B cell (primary cell): Measurements from ENCODE around the gene VSTM2L. TPM values are rescaled to one million over a fixed set of nuclear protein-coding genes. Genes with fewer than 3 reads are reported as not detected.

Experiments
- ATAC-seq: fragments of 200-7000 bp; cut with Tn5 transposase; one replicate; pipeline ENCODE4 v1.10.0; 2021; ENCODE audit warnings: low read depth, mild to moderate bottlenecking, moderate number of reproducible peaks, moderate library complexity
- CTCF ChIA-PET: fragments of 350-600 bp; sonication (Branson Sonifier 250); formaldehyde crosslinking; loops from one replicate; lab custom pipeline; 2021; ENCODE audit warnings: antibody characterized with exemption, inconsistent platforms; lab: Charles Lee
- POLR2A ChIA-PET: fragments of 350-600 bp; sonication (Branson Sonifier 250); formaldehyde crosslinking; loops from one replicate; lab custom pipeline; 2021; ENCODE audit warnings: antibody characterized with exemption; lab: Charles Lee
- DNase-seq: peaks from one replicate; pipeline ENCODE4 v3.0.0; 2013
- H2AFZ ChIP-seq: 2 replicates; pipeline ENCODE4 v1.6.1; 2012; ENCODE audit warnings: mild to moderate bottlenecking, low read depth, low read length; ENCODE audit not compliant: insufficient read depth, poor library complexity, severe bottlenecking
- H3K27ac ChIP-seq, 2 donors: 1 replicate in 1 of 2; 2 replicates in 1 of 2; pipeline ENCODE4 v1.5.1; 2012 to 2013; ENCODE audit warnings: low read length in 2 of 2, mild to moderate bottlenecking in 2 of 2, moderate library complexity in 1 of 2
- H3K27me3 ChIP-seq, 4 experiments: fragments of 200-600 bp in 1 of 4; sonication (generic) in 1 of 4; replicated peaks in 1 of 4; 1 replicate in 2 of 4; 2 replicates in 2 of 4; pipeline versions ENCODE4 v1.6.1 to v1.7.0; 2013 to 2016; ENCODE audit warnings: low read length in 3 of 4, mild to moderate bottlenecking in 2 of 4, mixed read lengths in 1 of 4, moderate library complexity in 1 of 4; ENCODE audit not compliant: insufficient read depth in 4 of 4, control insufficient read depth in 3 of 4; ENCODE audit errors: control extremely low read depth in 1 of 4
- H3K36me3 ChIP-seq, 2 experiments: replicated peaks in 1 of 2; 1 replicate in 1 of 2; 2 replicates in 1 of 2; pipeline versions ENCODE4 v1.6.1 to v1.7.1; 2013; ENCODE audit warnings: low read length in 1 of 2; ENCODE audit not compliant: insufficient read depth in 2 of 2, control insufficient read depth in 1 of 2; ENCODE audit errors: control extremely low read depth in 1 of 2, extremely low read depth in 1 of 2
- H3K4me1 ChIP-seq, 2 donors: fragments of 200-600 bp in 1 of 2; sonication (generic) in 1 of 2; 1 replicate in 1 of 2; 2 replicates in 1 of 2; pipeline versions ENCODE4 v1.5.1 to v1.6.1; 2013 to 2017; ENCODE audit warnings: low read length in 2 of 2; ENCODE audit not compliant: control insufficient read depth in 2 of 2, insufficient read depth in 2 of 2
- H3K4me2 ChIP-seq: replicated peaks from 2 replicates; pipeline ENCODE3; 2012; ENCODE audit warnings: mild to moderate bottlenecking, low read depth, low read length; ENCODE audit not compliant: poor library complexity, severe bottlenecking
- H3K4me3 ChIP-seq, 5 experiments: fragments of 200-600 bp in 1 of 5; sonication (generic) in 1 of 5; 1 replicate in 3 of 5; 2 replicates in 2 of 5; pipeline versions ENCODE4 v1.5.1 to v1.7.0; 2011 to 2016; ENCODE audit warnings: low read length in 4 of 5, mild to moderate bottlenecking in 4 of 5, low read depth in 2 of 5, control low read depth in 1 of 5, moderate library complexity in 1 of 5; ENCODE audit not compliant: insufficient read depth in 1 of 5; ENCODE audit errors: control extremely low read depth in 1 of 5, extremely low read depth in 1 of 5
- H3K79me2 ChIP-seq: fragments of 200-600 bp; sonication (generic); one replicate; pipeline ENCODE4 v1.6.0; 2016; ENCODE audit warnings: low read length; ENCODE audit not compliant: control insufficient read depth, insufficient read depth
- H3K9ac ChIP-seq: fragments of 200-600 bp; sonication (generic); 2 replicates; pipeline ENCODE4 v1.6.1; 2017; ENCODE audit warnings: mild to moderate bottlenecking, low read length, moderate library complexity
- H3K9me3 ChIP-seq, 3 donors: one replicate each; pipeline versions ENCODE4 v1.6.1 to v1.7.1; 2013; ENCODE audit warnings: low read length in 2 of 3; ENCODE audit not compliant: control insufficient read depth in 2 of 3, insufficient read depth in 1 of 3; ENCODE audit errors: control extremely low read depth in 1 of 3
- H4K20me1 ChIP-seq: 2 replicates; pipeline ENCODE4 v1.6.0; 2012; ENCODE audit warnings: mild to moderate bottlenecking, low read length; ENCODE audit not compliant: insufficient read depth, control insufficient read depth, poor library complexity, severe bottlenecking
- H3K27ac Mint-ChIP-seq: one replicate; pipeline ENCODE4 v1.8.0; 2021; ENCODE audit warnings: mixed read lengths
- H3K27me3 Mint-ChIP-seq: one replicate; pipeline ENCODE4 v1.8.0; 2021; ENCODE audit warnings: mixed read lengths
- H3K4me1 Mint-ChIP-seq: one replicate; pipeline ENCODE4 v1.8.0; 2021; ENCODE audit warnings: mixed read lengths
- H3K4me3 Mint-ChIP-seq: one replicate; pipeline ENCODE4 v1.8.0; 2021; ENCODE audit warnings: mixed read lengths
- H3K9me3 Mint-ChIP-seq: one replicate; pipeline ENCODE4 v1.8.0; 2022; ENCODE audit warnings: mixed read lengths; ENCODE audit not compliant: insufficient read depth
- EZH2 ChIP-seq: IDR thresholded peaks from 2 replicates; pipeline ENCODE4 v1.6.1; 2012; ENCODE audit warnings: borderline replicate concordance, low read depth, mild to moderate bottlenecking, moderate library complexity, low read length; ENCODE audit not compliant: insufficient read depth, poor library complexity, severe bottlenecking
- WGBS: methylation state at CpG from one replicate; pipeline ENCODE4 v1.1.5; 2013; ENCODE audit warnings: missing lambda C conversion rate; ENCODE audit not compliant: insufficient coverage; 5-methylcytosine and 5-hydroxymethylcytosine counted together
- intact Hi-C: fragments of 100-400 bp; cut with micrococcal nuclease; formaldehyde crosslinking; loops from one replicate; pipeline ENCODE4 v1.10.0; 2022
- polyA plus RNA-seq: library from polyadenylated mRNA; depleted of rRNA; stranded (reverse); fragments of >200 nt; gene quantifications from 2 replicates; pipeline ENCODE4 v1.2.3, GENCODE V29; 2012
- total RNA-seq, 2 donors: library from RNA; stranded (reverse); fragments of 120-200 nt in 1 of 2; gene quantifications; 1 replicate in 1 of 2; 2 replicates in 1 of 2; pipeline versions ENCODE4 v1.2.3 to v1.2.4, GENCODE V29; 2013 to 2022
- TF ChIP-seq, protein P1 (sequence below): fragments of 200-600 bp; IDR thresholded peaks from one replicate; pipeline ENCODE4 v1.8.0; 2022; ENCODE audit warnings: antibody characterized with exemption, mild to moderate bottlenecking

VSTM2L gene
- total and polyA plus RNA-seq, 2 donors (not counting 1 experiment from before 2014, with no cell fraction given), result 0.25 TPM; not detected in 1

DNA sequence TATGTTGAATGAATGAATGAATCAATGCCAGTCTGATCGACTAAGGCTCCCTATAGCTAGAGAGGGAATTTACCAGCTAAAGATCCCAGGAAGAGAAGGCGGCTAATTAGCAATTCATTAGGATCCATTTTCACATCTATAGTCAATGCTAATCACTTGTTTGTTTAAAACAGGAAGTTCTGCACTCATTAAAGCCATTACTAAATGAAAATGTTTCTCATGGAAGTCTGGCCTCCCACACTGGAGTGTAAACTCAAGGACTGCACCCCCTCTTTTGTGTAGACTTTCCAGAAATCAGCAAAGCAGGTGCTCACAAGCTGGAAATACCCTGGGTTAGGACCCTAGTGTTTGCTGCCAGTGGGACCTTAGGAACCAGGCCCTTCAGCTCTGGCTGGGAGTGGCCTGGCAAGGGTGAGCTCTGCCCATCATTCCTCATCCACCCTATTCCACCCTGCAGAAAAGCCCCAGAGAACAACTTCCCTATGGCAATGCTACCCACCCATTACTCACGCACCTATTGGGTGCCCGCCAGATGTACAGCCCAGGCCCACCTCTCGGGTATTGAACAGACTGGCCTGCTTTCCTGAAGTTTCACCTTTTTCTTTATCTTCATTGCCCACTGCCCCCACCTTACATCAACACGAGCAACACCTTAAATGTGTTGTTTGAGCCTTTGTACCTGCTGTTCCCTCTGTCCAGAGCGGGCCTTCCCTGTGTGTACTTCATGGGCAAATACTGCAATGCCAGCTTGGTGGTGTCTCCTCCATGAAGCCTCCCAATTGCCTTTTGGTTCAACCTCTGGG is 69.5 kb downstream of the VSTM2L start:
- CTCF ChIA-PET, result no interaction called here
- Mint-ChIP-seq H3K4me3 (no peak overlapping the region), H3K9me3 (no peaks in the 10 kb centered on the region), H3K27me3 (peaks cover 3% of the 10 kb centered on the region), H3K4me1 (peaks cover 8% of the 10 kb centered on the region), H3K27ac (no peak overlapping the region)
- Histone ChIP-seq H2AFZ (no peak overlapping the region), H3K9me3 (peaks cover 0 to 12% (median 6%) of the 10 kb centered on the region in 3 donors), H3K79me2 (no peaks in the 10 kb centered on the region), H3K9ac (no peak overlapping the region), H3K27ac (no peak overlapping the region), H3K36me3 (no peaks in the 10 kb centered on the region), H3K4me2 (no peak overlapping the region), H3K4me3 (no peak overlapping the region), H4K20me1 (no peaks in the 10 kb centered on the region), H3K27me3 (peaks cover 0 to 7% (median 0%) of the 10 kb centered on the region in 4 experiments), H3K4me1 (peaks cover 0 to 4% of the 10 kb centered on the region in 2 donors)
- ATAC-seq, result no peak
- POLR2A ChIA-PET, result no interaction called here
- DNase-seq, result no peak
- WGBS, result 91% methylated on average over 4 of the region's 7 CpGs
- no peak for TF ChIP-seq EZH2
- TF ChIP-seq, protein P1, sequence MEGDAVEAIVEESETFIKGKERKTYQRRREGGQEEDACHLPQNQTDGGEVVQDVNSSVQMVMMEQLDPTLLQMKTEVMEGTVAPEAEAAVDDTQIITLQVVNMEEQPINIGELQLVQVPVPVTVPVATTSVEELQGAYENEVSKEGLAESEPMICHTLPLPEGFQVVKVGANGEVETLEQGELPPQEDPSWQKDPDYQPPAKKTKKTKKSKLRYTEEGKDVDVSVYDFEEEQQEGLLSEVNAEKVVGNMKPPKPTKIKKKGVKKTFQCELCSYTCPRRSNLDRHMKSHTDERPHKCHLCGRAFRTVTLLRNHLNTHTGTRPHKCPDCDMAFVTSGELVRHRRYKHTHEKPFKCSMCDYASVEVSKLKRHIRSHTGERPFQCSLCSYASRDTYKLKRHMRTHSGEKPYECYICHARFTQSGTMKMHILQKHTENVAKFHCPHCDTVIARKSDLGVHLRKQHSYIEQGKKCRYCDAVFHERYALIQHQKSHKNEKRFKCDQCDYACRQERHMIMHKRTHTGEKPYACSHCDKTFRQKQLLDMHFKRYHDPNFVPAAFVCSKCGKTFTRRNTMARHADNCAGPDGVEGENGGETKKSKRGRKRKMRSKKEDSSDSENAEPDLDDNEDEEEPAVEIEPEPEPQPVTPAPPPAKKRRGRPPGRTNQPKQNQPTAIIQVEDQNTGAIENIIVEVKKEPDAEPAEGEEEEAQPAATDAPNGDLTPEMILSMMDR, result no peak
- intact Hi-C loops, result no loop called here
